Subcutaneous adipose tissue (tissue), 4 donors: ENCODE data around the gene ZNF410. TPM values are rescaled to one million over a fixed set of nuclear protein-coding genes. Genes with fewer than 3 reads are reported as not detected.

Experiments used
- total RNA-seq, 4 donors: library from RNA; depleted of rRNA; stranded (reverse); fragments of >200 nt; gene quantifications; one replicate each; pipeline ENCODE4 v1.1.0, GENCODE V29; 2016
- TF ChIP-seq, protein P1 (sequence below): fragments of 450-650 bp; IDR thresholded peaks from one replicate; pipeline ENCODE4 v1.5.1; 2016; ENCODE audit warnings: low read depth, mild to moderate bottlenecking, control low read depth, antibody characterized with exemption, moderate library complexity

ZNF410 gene
- total RNA-seq, 4 donors from 2014 or later = 32.0 to 51.4 (median 44.1) TPM

DNA sequence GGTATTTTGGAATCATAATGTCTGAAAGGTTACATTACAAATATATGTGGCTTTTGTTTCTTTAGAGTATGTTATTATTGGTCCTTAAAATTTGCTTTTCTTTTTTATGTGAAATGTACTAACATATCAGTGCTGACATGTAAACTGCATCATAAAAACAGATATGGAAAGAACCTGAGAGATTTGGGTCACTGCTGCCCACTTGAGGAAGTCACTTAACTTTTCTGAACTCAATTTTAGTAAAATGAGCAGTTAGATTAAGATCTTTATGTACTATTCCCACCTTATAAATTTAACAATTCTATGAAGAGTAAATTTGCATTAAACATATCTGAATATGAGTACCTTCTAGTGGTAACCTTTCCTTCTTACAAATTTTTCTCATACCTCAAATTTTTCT is 27.5 kb upstream of the ZNF410 start:
- TF ChIP-seq, protein P1, sequence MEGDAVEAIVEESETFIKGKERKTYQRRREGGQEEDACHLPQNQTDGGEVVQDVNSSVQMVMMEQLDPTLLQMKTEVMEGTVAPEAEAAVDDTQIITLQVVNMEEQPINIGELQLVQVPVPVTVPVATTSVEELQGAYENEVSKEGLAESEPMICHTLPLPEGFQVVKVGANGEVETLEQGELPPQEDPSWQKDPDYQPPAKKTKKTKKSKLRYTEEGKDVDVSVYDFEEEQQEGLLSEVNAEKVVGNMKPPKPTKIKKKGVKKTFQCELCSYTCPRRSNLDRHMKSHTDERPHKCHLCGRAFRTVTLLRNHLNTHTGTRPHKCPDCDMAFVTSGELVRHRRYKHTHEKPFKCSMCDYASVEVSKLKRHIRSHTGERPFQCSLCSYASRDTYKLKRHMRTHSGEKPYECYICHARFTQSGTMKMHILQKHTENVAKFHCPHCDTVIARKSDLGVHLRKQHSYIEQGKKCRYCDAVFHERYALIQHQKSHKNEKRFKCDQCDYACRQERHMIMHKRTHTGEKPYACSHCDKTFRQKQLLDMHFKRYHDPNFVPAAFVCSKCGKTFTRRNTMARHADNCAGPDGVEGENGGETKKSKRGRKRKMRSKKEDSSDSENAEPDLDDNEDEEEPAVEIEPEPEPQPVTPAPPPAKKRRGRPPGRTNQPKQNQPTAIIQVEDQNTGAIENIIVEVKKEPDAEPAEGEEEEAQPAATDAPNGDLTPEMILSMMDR = no peak

DNA sequence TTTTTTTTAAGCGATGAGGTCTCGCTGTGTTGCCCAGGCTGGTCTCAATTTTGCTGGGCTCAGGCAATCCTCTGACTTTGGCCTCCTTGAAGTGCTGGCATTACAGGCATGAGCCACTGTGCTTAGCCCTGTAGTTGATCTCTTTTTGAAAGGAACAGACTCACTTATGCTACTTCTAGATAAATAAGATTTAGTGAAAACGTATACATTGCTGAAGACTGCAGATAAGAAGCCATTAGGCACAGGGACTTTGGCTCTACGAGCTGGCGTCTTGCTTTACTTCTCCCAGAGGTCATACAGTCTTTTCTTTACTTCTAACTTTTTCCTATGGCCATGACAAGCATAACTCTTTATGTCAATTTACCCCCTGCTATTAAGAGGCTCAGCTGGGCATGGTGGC is 25.6 kb upstream of the ZNF410 start:
- TF ChIP-seq, protein P1 = no peak

DNA sequence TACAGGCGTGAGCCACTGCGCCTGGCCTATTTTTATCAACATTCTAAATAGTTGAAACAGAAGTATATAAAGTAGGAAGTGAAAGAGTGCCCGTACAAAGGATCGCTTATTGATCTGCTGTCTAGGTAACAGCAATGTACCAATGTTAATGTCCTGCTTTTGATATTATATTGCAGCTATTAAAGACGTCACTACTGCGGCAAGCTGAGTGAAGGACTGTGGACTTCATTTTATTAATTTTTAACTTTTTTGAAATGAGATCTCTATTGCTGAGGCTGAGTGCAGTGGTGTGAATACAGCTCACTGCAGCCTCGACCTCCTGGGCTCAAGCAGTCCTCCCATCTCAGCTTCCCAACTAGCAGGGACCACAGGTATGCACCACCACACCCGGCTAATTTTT is 24.2 kb upstream of the ZNF410 start:
- TF ChIP-seq, protein P1 = no peak

DNA sequence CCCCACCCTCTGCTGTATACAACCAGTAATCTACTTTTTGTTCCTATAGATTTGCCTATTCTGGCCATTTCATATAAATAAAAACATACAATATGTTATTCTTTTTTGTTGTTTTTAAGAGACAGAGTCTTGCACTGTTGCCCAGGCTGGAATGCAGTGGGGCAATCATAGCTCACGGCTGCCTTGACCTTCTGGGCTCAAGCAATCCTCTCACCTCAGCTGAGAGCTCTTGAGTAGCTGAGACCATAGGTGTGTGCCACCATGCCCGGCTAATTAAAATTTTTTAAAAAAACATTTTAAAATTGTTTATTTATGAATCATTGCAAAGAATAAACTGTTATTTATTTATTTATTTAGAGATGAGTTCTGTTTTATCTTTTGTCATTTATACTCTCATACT is 23.4 kb upstream of the ZNF410 start:
- TF ChIP-seq, protein P1 = no peak

DNA sequence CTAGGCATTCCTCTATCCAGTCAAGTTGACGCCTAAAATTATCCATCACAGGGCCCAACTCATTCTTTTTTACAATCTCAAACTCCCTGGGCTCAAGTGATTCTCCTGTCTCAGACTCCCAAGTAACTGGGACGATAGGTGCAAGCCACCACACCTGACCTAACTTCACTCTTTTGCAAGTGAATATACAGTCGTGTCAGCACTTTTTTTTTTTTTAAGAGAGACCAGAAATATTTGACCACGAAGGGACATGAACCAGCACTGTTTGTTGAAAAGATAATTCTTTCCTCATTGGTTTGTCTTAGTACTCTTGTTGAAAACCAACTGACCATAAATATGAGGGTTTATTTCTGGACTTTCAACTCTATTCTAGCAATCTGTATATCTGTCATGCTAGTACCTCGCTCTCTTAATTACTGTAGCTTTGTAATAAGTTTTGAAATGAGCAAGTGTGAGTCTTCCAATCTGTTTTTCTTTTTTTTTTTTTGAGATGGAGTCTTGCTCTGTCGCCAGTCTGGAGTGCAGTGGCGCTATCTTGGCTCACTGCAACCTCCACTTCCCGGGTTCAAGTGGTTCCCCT is 21.0 kb upstream of the ZNF410 start:
- TF ChIP-seq, protein P1 = no peak

DNA sequence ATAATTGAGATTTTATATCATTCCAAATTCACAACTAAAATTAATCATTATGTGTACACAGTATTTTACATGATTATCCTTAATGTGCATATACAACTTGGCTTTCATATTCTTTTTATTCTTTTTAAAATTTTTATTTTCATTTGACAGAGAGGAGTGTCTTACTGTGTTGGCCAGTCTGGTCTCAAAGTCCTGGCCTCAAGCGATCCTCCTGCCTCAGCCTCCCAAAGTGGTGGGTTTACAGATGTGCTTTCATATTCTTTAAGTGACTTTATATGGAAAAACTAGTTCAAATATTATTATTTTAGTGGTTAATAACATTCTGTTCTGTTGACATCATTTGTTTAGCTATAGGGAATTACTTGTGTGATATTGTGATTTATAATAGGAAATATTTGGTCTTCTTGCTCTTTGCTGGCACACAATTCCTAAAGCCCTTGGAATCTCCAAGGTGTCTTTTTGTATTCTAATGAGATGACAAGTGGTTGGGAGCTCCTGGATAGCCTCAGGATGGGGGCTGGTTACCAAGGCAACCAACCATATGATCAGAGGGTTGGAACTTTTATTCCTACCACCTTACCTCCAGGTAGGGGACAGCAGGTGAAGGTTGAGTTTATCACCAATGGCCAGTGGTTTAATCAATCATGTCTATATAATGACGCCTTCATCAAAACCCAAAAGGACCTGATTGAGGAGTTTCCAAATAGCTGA is 16.0 kb upstream of the ZNF410 start:
- TF ChIP-seq, protein P1 = no peak

DNA sequence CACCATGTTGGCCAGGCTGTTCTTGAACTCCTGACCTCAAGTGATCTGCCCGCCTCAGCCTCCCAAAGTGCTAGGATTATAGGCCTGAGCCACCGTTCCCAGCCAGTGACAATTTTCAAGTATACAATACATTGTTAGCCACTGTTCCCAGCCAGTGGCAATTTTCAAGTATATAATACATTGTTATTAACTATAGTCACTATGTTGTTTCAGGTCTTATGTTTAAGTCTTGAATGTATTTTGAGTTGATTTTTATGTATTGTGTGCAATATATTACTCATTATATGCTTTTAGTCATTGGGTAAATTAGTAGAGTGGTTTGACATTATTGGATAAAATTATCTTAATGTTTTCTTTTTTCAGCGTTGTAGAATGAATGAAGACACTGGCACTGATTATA is 13.0 kb upstream of the ZNF410 start:
- TF ChIP-seq, protein P1 = no peak
